Left ventricle myocardium inferior (tissue), 1 donor: Measurements from ENCODE around the gene NDST1. TPM values are rescaled to one million over a fixed set of nuclear protein-coding genes. Genes with fewer than 3 reads are reported as not detected.

Experiments used
- DNase-seq: peaks from one replicate; pipeline ENCODE4 v3.0.0-alpha.2; 2020
- H3K27ac ChIP-seq: fragments of 200-600 bp; replicated peaks from 2 replicates; pipeline ENCODE4 v1.8.0; 2021
- H3K27me3 ChIP-seq: fragments of 200-600 bp; 2 replicates; pipeline ENCODE4 v1.8.0; 2021; ENCODE audit warnings: low read depth
- H3K36me3 ChIP-seq: fragments of 200-600 bp; 2 replicates; pipeline ENCODE4 v1.8.0; 2021
- H3K4me1 ChIP-seq: fragments of 200-600 bp; 2 replicates; pipeline ENCODE4 v1.8.0; 2021
- H3K4me3 ChIP-seq: fragments of 200-600 bp; 2 replicates; pipeline ENCODE4 v1.8.0; 2021; ENCODE audit warnings: mild to moderate bottlenecking, moderate library complexity
- H3K9me3 ChIP-seq: fragments of 200-600 bp; replicated peaks from 2 replicates; pipeline ENCODE4 v1.8.0; 2021
- intact Hi-C: fragments of 100-400 bp; cut with micrococcal nuclease; formaldehyde crosslinking; loops from one replicate; pipeline ENCODE4 v1.11.0; 2022
- total RNA-seq: library from RNA; stranded (reverse); fragmentation: NEBNext Ultra II Directional; extraction: Animal tissue kit (Norgen Biotek cat#: 25700); gene quantifications from one replicate; pipeline ENCODE4 v1.2.1, GENCODE V29; 2021
- TF ChIP-seq, protein P1 (sequence below): fragments of 200-600 bp; IDR thresholded peaks from 2 replicates; pipeline ENCODE4 v1.8.0; 2021; ENCODE audit warnings: antibody characterized with exemption, mild to moderate bottlenecking, borderline replicate concordance
- donor health status: DM: no; HTN: yes; CAD: no; lungs with severe emphysema.

The NDST1 gene
- total RNA-seq, 1 donor from 2014 or later = 58.9 TPM

DNA sequence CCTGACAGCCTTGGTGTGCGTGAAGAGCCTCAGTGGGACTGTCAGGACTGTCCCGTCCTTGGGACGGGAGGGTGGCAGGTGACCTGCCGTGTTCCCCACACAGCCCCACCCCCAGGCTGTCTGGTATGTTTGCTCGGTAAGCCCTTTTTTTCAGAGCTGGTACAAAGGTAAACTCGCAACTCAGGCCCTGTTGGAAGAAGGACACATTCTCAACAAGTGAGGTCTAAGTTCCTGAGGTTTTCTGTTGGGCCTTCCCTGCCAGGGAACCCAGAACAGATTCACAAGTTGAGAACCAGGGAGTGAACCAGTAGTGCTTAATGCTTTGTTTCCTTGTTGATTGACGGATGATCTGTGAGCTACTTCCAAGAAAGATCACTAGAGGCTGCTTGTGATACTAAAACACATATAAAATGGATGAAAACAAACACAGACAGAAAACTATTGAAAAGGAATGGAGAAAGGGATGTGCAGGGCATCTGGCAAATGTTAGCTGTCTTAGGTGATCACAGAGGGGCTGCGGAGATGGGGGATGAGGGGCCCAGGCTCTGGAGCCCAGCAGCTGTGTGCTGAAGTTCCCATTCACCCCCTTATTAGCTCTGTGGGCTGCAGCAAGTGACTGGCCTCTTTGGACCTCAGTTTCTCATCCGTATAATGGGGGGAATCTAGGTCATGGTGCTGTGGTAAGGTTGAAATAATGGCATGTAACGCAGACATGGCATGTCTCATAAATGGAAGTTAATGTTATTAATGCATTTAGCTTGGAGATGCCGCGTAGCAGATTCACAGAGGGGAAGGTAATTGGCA is 2.7 kb downstream of the NDST1 start:
- peaks cover 99% of the 10 kb centered on the region for H3K4me1 ChIP-seq
- no peaks in the 10 kb centered on the region for H3K9me3 ChIP-seq
- TF ChIP-seq, protein P1, sequence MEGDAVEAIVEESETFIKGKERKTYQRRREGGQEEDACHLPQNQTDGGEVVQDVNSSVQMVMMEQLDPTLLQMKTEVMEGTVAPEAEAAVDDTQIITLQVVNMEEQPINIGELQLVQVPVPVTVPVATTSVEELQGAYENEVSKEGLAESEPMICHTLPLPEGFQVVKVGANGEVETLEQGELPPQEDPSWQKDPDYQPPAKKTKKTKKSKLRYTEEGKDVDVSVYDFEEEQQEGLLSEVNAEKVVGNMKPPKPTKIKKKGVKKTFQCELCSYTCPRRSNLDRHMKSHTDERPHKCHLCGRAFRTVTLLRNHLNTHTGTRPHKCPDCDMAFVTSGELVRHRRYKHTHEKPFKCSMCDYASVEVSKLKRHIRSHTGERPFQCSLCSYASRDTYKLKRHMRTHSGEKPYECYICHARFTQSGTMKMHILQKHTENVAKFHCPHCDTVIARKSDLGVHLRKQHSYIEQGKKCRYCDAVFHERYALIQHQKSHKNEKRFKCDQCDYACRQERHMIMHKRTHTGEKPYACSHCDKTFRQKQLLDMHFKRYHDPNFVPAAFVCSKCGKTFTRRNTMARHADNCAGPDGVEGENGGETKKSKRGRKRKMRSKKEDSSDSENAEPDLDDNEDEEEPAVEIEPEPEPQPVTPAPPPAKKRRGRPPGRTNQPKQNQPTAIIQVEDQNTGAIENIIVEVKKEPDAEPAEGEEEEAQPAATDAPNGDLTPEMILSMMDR = no peak
- H3K36me3 ChIP-seq = no peaks in the 10 kb centered on the region
- intact Hi-C loops = no loop called here
- peak overlapping the region; percentile 65 for H3K27ac ChIP-seq
- DNase-seq = no peak
- no peak overlapping the region for H3K4me3 ChIP-seq
- no peaks in the 10 kb centered on the region for H3K27me3 ChIP-seq

DNA sequence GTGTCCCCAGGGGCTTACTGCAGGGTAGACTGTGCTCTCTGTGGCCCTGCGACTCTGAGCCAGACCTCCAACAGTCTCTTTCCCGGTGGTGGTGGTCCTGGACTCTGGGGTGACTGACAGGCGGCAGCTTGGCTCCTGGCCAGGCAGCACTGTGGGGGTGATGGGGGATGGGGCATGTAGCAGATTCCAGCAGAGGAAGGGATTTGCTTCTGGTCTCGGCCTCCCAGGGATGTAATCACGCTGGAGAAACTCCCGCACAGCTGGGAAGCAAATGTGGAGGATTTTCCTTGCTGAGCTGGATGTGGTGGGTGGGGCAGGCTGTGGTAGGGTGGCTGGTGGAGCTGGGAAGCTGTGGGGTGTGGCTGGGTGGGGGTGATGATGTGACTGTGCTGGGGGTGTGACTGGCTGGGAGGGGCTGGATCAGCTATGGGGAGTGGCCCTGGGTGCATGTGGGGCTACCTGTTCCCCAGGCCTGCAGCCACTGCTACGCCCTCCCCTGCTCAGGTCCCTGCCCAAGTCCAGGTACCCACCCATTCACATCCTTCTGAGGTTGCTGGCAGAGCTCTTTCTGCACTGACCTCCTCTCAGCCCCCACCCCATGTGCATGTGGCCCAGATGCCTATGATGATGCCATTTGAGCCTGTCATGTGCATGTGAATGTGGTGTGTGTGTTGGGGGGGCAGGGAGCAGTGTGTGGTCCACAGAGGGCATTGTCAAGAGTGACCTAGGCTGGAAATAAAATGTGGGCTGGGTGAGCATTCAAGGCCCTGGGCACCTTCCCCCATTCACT is 3.8 kb downstream of the NDST1 start:
- Histone ChIP-seq H3K27me3 (no peaks in the 10 kb centered on the region), H3K27ac (peak overlapping the region; percentile 65), H3K4me3 (no peak overlapping the region), H3K4me1 (peaks cover 99% of the 10 kb centered on the region), H3K36me3 (no peaks in the 10 kb centered on the region), H3K9me3 (no peaks in the 10 kb centered on the region)
- intact Hi-C loops = no loop called here
- no peak for DNase-seq
- TF ChIP-seq, protein P1 = no peak

DNA sequence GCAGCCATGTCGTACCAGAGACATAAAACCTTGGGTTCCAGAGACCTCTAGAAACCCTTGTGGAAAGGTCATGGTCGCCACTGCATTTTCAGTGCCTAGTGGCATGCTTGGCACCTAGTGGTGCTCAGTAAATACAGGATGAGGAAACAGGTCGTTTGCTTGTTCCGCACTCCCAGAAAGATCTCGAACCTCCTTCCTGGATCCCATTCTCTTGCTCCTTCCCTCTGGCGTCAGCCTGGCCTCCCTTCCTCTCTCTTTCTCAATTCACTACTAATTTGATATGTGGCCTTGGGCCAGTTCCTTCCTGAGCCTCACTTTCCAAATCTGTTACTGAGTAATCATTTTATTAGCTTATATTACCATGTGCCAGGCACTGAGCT is 4.4 kb downstream of the NDST1 start:
- peaks cover 99% of the 10 kb centered on the region for H3K4me1 ChIP-seq
- H3K27me3 ChIP-seq = no peaks in the 10 kb centered on the region
- TF ChIP-seq, protein P1 = no peak
- intact Hi-C loops = no loop called here
- H3K27ac ChIP-seq = peak overlapping the region; percentile 65
- no peak overlapping the region for H3K4me3 ChIP-seq
- DNase-seq = no peak
- H3K36me3 ChIP-seq = no peaks in the 10 kb centered on the region
- no peaks in the 10 kb centered on the region for H3K9me3 ChIP-seq

DNA sequence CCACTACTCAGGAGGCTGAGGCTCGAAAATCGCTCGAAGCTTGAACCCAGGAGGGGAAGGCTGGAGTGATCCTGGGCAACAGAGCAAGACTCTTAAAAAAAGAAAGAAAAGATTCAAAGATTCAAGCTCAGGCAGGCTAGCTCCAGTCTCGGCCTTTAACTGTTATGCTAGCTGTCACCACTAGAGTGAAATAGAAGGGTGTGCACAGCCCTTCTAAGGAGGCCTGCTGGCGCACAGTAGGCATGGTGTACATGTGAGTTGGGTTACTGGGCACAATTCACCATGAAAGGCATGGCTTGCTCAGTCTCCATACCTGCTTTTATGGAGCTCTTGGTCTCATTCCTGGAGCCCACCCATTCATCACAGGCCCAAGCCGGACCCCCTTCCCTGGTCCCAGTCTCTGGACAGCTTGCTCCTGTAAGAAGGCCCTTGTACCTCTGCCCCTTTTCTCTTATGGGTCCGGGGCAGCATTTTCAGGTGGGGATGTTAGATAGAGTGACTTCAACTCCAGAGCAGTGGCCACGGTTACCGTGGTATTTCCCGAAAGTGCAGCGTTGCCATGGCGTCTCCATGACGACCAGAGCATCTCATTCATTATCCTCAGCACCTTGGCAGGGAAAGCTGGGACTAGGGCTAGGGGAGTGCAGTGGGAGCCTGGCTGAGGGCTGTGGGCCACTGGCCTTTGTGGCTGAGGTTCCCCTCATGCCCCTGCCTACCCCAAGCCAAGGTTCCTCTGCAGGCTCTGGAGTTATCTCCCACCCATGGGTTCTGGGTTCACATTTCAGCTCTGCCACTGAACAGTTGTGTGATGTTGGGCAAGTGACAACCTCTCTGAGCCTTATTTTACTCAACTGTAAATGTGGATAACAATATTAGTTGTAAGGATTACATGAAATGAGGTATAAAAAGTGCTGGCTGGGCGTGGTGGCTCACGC is 5.7 kb downstream of the NDST1 start:
- Histone ChIP-seq H3K36me3 (no peaks in the 10 kb centered on the region), H3K9me3 (no peaks in the 10 kb centered on the region), H3K27me3 (no peaks in the 10 kb centered on the region), H3K4me1 (peaks cover 99% of the 10 kb centered on the region), H3K4me3 (no peak overlapping the region), H3K27ac (peak overlapping the region; percentile 73)
- no peak for DNase-seq
- TF ChIP-seq, protein P1 = peak; percentile 19
- intact Hi-C loops = no loop called here

DNA sequence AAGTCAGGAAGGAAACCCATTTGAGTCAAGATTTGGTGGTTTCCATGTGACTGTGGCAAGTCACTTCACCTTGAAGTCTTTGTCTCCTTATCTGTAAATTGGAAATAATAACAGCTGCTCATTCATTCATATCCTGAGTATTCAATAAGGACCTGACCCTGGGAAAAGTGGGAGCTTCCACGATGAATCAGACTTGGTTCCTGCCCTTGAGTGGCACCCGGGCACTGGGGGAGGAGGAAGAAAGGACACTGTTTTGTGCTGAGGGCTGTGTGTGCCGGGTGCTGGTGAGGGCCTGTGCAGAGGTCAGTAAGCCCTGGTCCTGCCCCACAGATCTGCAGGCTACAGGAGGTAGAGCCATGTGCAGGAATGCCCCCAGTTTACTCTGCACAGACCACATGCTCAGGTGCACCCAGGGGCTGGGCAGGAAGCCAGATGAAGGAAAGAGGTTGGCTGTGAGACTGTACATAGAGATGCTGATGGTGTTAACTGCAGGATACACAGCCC is 6.8 kb downstream of the NDST1 start:
- peaks cover 99% of the 10 kb centered on the region for H3K4me1 ChIP-seq
- intact Hi-C loops = no loop called here
- peaks cover 6% of the 10 kb centered on the region for H3K36me3 ChIP-seq
- H3K27me3 ChIP-seq = no peaks in the 10 kb centered on the region
- H3K27ac ChIP-seq = peak overlapping the region; percentile 73
- TF ChIP-seq, protein P1 = no peak
- no peak for DNase-seq
- no peak overlapping the region for H3K4me3 ChIP-seq
- no peaks in the 10 kb centered on the region for H3K9me3 ChIP-seq
